PC-9 (cell line): ENCODE results near the gene IL1R1.

ENCODE experiments used
- CTCF ChIP-seq: fragments of 200-600 bp; sonication (generic); conservative IDR thresholded peaks from 2 replicates; pipeline ENCODE4 v1.6.1; 2017; ENCODE audit warnings: mixed run types, antibody characterized with exemption, mild to moderate bottlenecking, moderate library complexity
- EZH2 ChIP-seq: fragments of 200-600 bp; sonication (generic); IDR thresholded peaks from 2 replicates; pipeline ENCODE4 v1.8.0; 2017; ENCODE audit warnings: antibody characterized with exemption, low read depth

GRCh38 chr2:102099536-102100298 lies 42.8 kb upstream of the IL1R1 start:
- TF ChIP-seq CTCF (no peak), EZH2 (no peak)
